ENCODE measurements around the gene ZNF571. TPM values are rescaled to one million over a fixed set of nuclear protein-coding genes. Genes with fewer than 3 reads are reported as not detected.

ZNF571 gene
- 0.92 to 2.4 TPM (median 1.0 TPM) in 5 replicates for total RNA-seq (2022; extraction: Qiagen RNA extraction; ENCODE audit: low read depth)

DNA sequence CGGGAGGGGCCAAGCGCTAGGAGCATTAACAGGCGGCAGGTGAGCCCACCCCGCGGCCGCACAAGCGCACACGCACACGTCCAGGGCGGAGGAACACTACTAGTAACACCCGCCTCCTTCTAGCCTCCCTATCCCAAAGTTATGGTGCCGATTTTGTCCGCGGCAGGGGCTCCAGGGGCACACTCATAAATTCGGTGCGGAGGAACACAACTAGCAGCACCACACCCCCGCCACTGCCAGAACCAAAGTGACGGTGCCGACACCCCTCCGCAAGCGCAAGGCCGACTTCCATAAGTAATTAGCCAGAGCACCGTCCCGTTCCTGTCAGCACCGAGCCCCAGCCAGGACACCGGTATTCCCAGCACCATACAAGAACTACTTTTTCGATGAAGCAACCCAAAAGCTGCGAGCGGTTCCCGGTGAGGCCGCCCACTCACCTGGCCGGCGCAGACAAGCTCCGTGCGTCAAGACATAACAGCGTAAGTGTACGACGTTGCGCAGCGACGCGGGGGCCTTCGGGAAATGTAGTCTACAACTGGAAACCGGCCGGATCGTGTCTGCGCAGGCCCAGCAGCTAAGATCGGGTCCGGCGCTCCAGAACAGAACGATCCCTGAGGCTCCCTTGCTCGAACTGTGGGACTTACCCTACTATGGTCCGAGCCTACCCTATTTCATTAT, at the start of gene ZNF571, which contains the start of gene ZNF540:
TSS of gene ZNF571 (minus strand) at position 489 of the 678 bp plus-strand sequence. CDS start 8,116 bp downstream, outside the sequence.
TSS of gene ZNF540 (plus strand) at position 573 of the 678 bp plus-strand sequence. CDS start 3,572 bp downstream, outside the sequence.

Other genes with a start within 250 kb of the ZNF571 start
- 2.4 to 3.4 TPM (median 3.1 TPM) in 5 replicates for gene ZNF527, start 223.7 kb downstream of the ZNF571 start, total RNA-seq (2022; extraction: Qiagen RNA extraction; ENCODE audit: low read depth)
- 3.1 to 6.1 TPM (median 5.0 TPM) in 5 replicates for gene ZNF569, start 127.3 kb downstream of the ZNF571 start, total RNA-seq (2022; extraction: Qiagen RNA extraction; ENCODE audit: low read depth)
- gene ZNF570, start 125.4 kb downstream of the ZNF571 start, total RNA-seq (2022; extraction: Qiagen RNA extraction; ENCODE audit: low read depth), result 2.2 to 4.8 TPM (median 3.1 TPM) in 5 replicates
- gene ZNF793, start 87.9 kb downstream of the ZNF571 start, total RNA-seq (2022; extraction: Qiagen RNA extraction; ENCODE audit: low read depth), result 0.03 to 0.07 TPM in 2 of 5 replicates, not detected in the others
- gene ZNF540, start 84 bp upstream of the ZNF571 start, total RNA-seq (2022; extraction: Qiagen RNA extraction; ENCODE audit: low read depth), result 0.17 to 0.19 TPM in 2 of 5 replicates, not detected in the others
- gene ZFP30, start 60.7 kb upstream of the ZNF571 start, total RNA-seq (2022; extraction: Qiagen RNA extraction; ENCODE audit: low read depth), result 4.1 to 8.6 TPM (median 7.1 TPM) in 5 replicates
- 3.2 to 5.2 TPM (median 4.8 TPM) in 5 replicates for gene ZNF607, start 125.0 kb upstream of the ZNF571 start, total RNA-seq (2022; extraction: Qiagen RNA extraction; ENCODE audit: low read depth)
- 1.3 to 3.4 TPM (median 1.9 TPM) in 5 replicates for gene ZNF573, start 184.8 kb upstream of the ZNF571 start, total RNA-seq (2022; extraction: Qiagen RNA extraction; ENCODE audit: low read depth)